Measurements from ENCODE around the gene CNTNAP2.

CNTNAP2 gene

DNA sequence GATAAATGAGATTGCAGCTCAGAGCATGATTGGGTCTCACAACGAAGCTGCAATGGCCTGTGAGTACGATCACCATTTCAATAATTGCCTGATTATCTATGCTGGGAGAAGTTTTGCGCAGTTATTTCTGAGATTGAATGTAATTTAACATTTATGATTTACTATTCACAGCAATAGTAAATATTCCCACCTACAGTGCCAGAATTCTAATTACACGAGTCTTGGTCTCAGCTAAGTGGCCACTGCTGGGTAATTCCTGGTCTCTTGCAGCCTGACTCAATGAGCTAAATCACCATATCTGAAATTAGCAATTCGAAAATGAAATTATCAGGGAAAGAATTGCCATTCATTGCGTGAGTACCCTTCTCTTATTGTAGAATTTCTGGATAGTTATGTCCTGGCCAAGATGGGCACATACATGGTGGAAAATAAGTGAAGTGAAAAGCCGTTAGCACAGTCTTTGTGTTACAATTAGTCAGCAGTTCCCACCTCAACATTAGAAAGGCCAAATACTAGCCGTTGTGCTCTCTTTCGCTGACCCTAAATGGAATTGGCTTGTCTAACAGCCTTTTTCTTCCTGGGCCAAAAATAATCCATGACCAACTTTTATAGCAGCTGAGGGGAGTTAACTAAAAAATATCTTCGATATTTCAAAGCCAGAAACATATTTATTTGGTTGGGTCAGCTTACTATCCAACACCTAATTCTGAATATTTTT lies 1793.0 kb downstream of the CNTNAP2 start:
- DNase-seq = no peak

- DNase-seq = no peak
These were observed 1794.6 kb downstream of the CNTNAP2 start for GRCh38 chr7:147911201-147911601.

DNA sequence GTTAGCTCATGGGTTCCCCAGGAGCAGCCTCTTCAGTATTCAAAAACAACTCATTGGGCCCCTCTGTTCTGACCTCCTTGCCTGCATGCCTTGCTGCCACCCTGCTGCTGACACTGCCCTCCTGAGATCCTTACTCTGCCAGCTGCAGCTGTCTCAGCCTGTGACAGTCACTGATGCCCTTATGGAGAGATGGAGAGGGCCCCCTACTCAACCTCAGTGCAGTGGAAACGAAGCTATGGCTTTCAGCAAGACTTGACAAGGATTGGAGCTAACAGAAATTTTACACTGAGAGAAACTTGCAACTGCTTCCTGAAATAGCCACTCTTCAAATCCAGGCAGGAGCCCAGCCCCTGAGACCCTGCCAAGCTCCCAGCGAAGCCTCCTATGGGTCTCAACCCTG lies 1795.7 kb downstream of the CNTNAP2 start:
- no peak for DNase-seq

DNA sequence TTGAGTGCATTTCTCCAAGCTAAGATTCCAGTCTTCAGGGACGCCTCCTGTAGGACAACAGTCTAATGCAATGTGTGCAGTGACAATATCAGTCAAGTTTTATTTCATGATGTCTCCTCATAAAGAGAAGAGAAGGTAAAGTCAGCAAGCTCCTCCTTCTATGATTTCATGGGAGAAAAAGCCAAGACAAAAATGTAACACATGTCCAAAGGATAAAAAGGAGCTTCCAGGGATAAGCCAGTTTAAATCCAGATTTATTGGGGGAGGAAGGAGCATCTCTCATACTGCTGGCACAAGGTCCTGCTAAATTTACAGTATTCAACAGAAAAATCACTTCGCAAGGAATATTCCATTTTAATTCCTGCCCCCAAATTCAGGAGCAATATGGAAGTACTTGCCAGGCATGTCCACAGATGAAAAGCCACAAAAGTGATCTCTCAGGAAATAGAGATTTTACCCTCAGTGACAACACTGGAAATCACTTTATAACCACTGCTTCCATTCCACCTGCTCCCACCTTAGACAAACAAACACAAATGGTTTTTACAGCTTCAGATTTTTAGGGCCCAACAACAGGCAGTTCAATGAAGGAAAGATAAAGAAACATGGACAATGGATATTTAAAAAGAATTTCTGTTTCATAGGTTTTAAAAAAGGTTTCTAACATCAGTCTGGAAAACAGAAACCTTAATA lies 1796.5 kb downstream of the CNTNAP2 start:
- DNase-seq = no peak

DNA sequence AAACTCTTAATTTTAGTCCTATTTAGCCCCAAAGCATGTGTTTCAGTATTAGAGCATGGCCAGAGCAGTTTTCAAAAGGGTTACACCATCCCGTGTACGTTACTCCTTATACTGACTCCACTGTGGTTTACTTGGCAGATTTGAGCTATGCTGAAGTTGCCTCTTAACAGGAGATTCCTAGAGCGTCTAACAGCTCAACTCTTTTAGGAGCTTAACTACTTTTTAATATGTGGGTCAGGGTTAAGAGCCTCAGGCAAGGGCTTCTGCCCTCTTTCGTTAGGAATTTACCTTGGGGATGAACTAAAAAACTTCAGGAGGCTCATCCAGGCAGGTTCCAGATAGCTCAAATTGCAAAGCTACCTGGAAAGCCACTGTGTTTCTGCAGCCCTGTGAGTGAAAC lies 1799.2 kb downstream of the CNTNAP2 start:
- no peak for DNase-seq

- no peak for DNase-seq
These were observed 1800.0 kb downstream of the CNTNAP2 start for GRCh38 chr7:147916573-147916972.

DNA sequence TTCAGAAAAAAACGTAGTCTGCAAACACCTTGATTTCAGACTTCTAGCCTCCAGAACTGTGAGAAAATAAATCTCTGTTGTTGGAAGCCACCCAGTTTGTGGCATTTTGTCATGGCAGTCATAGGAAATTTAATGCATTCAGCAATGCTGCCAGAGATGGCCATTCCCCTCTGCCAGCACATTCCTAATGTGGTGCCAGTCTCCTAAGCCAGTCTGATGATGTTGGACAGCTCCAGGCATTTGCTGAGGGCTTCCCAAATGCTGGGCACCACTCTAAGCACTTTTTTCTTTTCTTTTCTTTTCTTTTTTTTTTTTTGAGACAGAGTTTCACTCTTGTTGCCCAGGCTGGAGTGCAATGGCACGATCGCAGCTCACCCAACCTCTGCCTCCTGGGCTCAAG lies 1807.2 kb downstream of the CNTNAP2 start:
- no peak for DNase-seq

DNA sequence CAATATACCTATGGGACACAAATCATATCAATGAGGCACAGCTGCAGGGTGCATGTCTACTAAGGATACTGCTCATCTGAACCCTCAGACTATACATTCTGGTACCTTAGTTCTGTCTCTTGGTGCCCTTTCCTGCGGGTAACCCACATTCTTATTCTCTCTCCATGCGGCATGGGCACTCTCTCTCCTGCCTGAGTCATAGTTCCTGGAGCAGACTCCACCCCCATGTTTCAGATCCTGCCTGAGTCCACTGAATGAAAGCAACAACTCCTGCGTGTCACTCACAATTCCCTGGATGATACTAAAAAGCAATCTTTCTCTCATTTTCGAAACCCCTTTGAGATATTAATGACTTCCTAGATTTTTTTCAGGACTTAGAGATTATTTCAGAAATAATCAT lies 1820.8 kb downstream of the CNTNAP2 start:
- DNase-seq = no peak

GRCh38 chr7:147941381-147941780 lies 1824.8 kb downstream of the CNTNAP2 start:
- DNase-seq = no peak

DNA sequence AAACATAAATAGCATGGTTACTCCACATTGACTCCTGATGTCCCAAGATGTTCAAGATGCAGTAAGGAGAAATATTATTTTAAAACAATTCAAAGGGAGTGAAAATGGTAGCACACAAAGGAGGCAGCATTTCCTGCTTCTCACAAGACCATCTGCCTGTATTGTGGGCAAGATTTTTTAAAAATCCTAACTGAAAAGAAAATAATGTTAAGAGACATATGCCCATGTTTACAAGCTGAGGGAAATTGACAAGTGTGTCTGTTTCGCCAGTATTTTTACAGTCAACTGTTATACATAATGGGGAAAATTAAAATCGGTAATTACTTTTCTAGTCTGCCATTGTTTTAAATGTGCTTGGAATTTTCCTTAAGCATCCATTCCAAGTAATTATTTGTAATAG lies 1827.7 kb downstream of the CNTNAP2 start:
- DNase-seq = no peak

DNA sequence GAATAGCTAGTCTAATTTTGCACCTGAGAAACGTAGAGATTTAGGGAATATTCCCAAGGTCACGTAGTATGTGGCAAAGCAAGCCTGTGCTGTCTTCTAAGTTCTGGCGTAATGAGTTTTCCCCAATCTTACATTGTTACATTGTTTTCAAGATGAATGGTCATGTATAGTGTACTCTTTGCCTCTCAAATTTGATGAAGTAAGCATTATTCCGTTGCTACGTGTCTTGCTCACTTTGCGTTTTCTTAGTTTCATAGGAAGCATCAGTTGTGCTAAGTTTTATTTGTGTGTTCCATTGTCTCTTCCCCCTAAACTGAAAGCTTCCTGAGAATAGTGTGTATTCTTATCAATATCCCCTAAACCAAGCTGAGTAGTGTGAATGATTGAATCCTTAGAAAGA lies 1836.3 kb downstream of the CNTNAP2 start:
- DNase-seq = no peak

GRCh38 chr7:147968046-147968610 lies 1851.5 kb downstream of the CNTNAP2 start:
- no peak for DNase-seq

DNA sequence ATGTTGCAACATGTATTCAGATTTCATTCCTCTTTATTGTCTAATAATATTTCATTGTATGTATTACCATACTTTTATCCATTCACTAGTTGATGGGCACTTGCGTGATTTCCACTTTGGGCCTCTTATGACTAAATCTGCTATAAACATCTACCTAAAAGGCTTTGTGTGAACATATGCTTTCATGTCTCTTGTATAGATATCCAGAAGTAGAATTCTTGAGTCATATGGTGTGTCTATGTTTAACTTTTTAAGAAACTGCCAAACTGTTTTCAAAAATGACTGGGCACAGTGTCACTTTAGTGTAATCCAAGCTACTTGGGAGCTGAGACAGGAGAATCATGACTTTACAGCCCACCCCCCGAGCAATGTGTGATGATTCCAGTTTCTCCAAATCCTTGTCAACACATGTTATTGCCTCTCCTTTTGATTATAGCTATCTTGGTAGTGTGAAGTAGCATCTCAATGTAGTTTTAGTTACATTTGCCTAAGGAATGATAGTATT lies 1855.1 kb downstream of the CNTNAP2 start:
- no peak for DNase-seq

GRCh38 chr7:147978201-147978600 lies 1861.6 kb downstream of the CNTNAP2 start:
- no peak for DNase-seq

- DNase-seq = no peak
These were observed 1862.0 kb downstream of the CNTNAP2 start for GRCh38 chr7:147978651-147979050.

GRCh38 chr7:147980826-147981813 lies 1864.5 kb downstream of the CNTNAP2 start:
- DNase-seq = no peak

GRCh38 chr7:147982307-147982706 lies 1865.7 kb downstream of the CNTNAP2 start:
- no peak for DNase-seq

GRCh38 chr7:147984265-147984664 lies 1867.7 kb downstream of the CNTNAP2 start:
- no peak for DNase-seq

DNA sequence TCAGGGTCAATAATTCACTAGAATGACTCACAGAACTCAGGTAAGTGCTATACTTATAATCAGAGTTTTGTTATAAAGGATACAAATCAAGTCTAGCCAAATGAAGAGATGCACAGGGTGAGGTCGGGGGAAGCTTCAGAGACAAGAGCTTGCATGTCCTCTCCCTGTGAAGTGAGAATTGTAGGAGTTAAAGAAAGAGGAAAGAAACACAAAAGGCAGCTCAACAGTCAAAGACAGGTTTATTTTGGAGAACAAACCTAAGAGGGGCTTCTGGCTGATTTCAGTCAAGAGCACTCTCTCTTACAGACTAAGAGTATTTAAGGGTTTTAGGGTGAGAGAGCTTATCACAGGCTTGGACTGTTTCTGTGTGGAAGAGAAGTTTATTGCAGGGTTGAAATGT lies 1873.5 kb downstream of the CNTNAP2 start:
- no peak for DNase-seq

GRCh38 chr7:147990942-147991341 lies 1874.3 kb downstream of the CNTNAP2 start:
- DNase-seq = no peak

GRCh38 chr7:147992698-147993097 lies 1876.1 kb downstream of the CNTNAP2 start:
- no peak for DNase-seq

- no peak for DNase-seq
These were observed 1881.0 kb downstream of the CNTNAP2 start for GRCh38 chr7:147997636-147998035.

GRCh38 chr7:147999962-148000361 lies 1883.4 kb downstream of the CNTNAP2 start:
- DNase-seq = no peak
